Measurements from ENCODE around the gene GMIP. TPM values are rescaled to one million over a fixed set of nuclear protein-coding genes. Genes with fewer than 3 reads are reported as not detected.

Gene GMIP
- total RNA-seq, 4 donors from 2014 or later, result 5.6 to 10.8 (median 8.2) TPM

DNA sequence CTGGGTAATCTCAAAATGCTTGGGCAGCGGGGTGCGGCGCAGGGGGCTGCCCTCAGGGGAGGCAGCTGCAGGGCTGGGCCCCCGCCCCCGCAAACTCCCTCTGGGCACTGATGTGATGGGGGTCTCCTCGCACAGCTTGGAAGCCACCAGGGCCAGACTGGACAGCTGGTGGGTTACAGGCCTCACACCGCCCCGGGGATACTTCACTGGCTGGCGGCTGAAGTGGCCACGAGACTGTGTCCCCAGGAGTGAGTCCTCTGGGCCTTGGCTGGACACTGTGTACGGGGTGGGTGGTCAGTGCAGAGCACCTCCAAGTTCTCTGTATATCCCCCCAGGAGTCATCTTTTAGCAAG is 13.4 kb downstream of the GMIP start:
- H3K27me3 ChIP-seq, result peaks cover 0 to 4% of the 10 kb centered on the region in 2 donors
- intact Hi-C loops (cut with DNase I; ENCODE audit: low total_unique reads), result no loop called here
- TF ChIP-seq, protein P1, sequence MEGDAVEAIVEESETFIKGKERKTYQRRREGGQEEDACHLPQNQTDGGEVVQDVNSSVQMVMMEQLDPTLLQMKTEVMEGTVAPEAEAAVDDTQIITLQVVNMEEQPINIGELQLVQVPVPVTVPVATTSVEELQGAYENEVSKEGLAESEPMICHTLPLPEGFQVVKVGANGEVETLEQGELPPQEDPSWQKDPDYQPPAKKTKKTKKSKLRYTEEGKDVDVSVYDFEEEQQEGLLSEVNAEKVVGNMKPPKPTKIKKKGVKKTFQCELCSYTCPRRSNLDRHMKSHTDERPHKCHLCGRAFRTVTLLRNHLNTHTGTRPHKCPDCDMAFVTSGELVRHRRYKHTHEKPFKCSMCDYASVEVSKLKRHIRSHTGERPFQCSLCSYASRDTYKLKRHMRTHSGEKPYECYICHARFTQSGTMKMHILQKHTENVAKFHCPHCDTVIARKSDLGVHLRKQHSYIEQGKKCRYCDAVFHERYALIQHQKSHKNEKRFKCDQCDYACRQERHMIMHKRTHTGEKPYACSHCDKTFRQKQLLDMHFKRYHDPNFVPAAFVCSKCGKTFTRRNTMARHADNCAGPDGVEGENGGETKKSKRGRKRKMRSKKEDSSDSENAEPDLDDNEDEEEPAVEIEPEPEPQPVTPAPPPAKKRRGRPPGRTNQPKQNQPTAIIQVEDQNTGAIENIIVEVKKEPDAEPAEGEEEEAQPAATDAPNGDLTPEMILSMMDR (IDR thresholded peaks at IDR 0.05), result no peak
- TF ChIP-seq POLR2A (IDR thresholded peaks at IDR 0.05), result no peak
- H3K4me1 ChIP-seq, result peaks cover 0 to 6% of the 10 kb centered on the region in 2 donors
- DNase-seq, result no peak
- H3K27ac ChIP-seq, result no peak overlapping the region
- no peak overlapping the region for H3K4me3 ChIP-seq
- H3K9me3 ChIP-seq, result no peaks in the 10 kb centered on the region
- H3K36me3 ChIP-seq, result no peaks in the 10 kb centered on the region

DNA sequence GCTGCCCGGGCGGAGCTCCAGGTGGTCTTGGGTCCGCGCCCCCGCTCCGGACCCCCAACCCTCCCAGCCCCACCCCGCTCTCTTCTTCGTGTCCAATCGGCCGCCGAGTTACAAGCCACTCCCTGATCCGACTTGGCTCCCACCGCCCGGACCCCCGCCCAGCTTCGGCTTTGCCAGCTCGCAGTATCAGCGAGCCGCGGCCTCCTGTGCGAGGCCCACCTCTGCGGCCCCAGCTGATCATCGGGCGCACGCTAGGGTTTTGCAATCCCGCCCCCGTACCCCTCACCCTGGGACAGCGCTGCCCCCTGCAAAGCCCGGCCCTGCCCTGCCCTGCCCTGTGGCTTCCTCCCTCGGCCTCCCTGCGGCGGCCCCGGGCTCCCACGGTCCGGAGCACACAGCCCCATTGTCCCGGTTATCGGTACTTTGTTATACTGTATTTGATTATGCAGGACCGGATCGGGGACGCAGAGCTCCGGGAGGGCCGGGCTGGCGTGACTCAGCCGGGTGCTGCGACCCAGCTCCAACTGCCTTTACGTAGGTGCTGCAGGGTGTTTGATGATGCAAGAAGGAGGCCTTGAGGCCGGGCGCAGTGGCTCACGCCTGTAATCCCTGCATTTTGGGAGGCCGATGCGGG is 14.8 kb downstream of the GMIP start:
- Histone ChIP-seq H3K4me1 (peaks cover 0 to 6% of the 10 kb centered on the region in 2 donors), H3K27ac (no peak overlapping the region), H3K27me3 (peaks cover 0 to 4% of the 10 kb centered on the region in 2 donors), H3K4me3 (peak overlapping the region; percentile 2 to 46), H3K36me3 (no peaks in the 10 kb centered on the region), H3K9me3 (no peaks in the 10 kb centered on the region)
- intact Hi-C loops (cut with DNase I; ENCODE audit: low total_unique reads), result no loop called here
- TF ChIP-seq POLR2A (IDR thresholded peaks at IDR 0.05), result no peak
- TF ChIP-seq, protein P1 (IDR thresholded peaks at IDR 0.05), result no peak
- no peak for DNase-seq

DNA sequence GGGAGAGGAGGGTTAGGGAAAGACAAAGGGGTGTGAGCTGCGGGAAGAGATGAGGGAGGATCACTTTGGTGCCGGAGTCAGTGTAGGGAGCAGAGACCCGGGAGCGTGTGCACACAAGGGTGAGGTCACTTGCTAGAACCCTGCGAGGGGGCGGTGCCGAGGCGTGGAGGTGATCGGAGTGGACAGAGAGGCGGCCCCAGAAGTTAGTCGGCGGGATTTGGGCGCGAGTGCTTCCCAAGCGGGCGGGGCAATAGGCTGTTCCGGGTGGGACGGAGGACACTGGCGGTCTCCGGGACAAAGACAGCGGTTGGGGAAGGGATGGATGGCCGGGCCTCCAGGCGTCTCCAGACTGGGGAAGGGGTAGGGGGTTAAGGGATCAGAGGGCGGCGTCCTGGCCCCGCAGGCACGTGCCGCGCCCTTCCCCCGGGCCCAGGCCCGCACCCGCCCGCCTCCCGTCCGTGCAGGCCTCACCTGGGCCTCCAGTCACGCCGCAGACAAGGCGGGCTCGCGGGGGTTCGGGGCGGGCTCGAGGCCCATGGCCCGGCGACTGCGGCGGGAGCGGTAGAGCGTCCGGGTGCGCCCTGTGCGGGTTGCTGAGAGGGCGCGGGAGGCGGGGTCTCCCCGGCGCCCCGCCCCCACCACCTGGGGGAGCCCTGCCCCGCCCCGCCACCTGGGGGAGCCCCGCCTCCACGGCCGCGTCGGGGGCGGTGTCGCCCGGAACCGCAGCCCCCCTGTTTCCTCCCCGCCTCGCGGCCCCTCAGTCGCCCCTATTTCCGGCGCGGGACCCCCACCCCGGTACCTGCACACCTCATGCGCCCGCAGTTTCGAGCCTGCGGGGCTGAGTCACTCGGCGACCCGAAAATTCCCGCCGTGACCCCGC is 15.6 kb downstream of the GMIP start, which contains the start of gene LPAR2:
Gene LPAR2, minus strand, starts transcription at position 600 of the 880 bp plus-strand sequence. CDS start 945 bp downstream, outside the sequence.
- H3K27me3 ChIP-seq, result peaks cover 0 to 4% of the 10 kb centered on the region in 2 donors
- no peak for DNase-seq
- H3K27ac ChIP-seq, result no peak within 1 kb of the TSS
- H3K9me3 ChIP-seq, result no peaks in the 10 kb centered on the region
- TF ChIP-seq, protein P1 (IDR thresholded peaks at IDR 0.05), result no peak
- no peak for TF ChIP-seq POLR2A (IDR thresholded peaks at IDR 0.05)
- intact Hi-C loops (cut with DNase I; ENCODE audit: low total_unique reads), result no loop called here
- peaks cover 0 to 6% of the 10 kb centered on the region in 2 donors for H3K4me1 ChIP-seq
- peak within 1 kb of the TSS; percentile 2 to 46 for H3K4me3 ChIP-seq
- H3K36me3 ChIP-seq, result no peaks in the 10 kb centered on the region

DNA sequence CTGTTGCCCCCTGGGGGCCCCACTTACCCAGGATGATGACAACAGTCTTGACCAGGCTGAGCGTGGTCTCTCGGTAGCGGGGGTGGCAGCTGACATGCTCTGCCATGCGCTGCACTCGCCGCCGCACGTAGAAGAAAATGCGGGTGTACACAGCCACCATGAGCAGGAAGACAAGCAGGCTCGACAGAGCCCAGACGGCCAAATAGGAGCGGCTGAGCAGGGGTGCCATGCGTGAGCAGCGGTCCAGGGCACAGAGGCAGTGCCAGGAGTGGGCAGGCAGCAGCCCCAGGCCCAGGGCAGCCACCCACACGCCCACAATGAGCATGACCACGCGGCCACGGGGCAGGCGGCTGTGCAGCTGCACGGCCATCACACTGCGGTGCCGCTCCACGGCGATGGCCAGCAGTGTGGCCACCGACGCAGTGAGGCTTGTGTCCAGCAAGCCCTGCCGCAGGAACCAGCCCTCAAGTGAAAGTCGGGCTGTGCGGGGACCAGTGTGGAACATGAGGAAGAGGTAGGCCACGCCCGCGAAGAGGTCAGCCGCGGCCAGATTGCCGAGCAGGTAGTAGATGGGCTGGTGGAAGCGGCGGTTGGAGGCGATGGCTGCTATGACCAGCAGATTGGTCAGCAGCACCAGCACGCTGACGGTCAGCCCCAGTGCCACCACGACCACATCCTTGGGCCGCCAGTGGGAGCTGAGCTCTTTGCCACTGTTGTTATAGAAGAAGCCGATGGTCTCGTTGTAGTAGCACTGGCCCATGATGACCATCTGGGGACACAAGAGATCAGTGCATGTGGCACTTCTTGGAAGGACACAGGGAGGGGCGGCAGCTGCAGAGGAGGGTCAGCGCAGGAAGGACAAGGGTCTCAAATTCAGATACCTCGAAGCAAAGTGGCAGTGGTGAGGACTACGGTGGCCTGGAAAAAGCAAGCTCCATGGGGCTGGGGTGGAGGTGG is 16.7 kb downstream of the GMIP start:
- Histone ChIP-seq H3K27me3 (peaks cover 0 to 4% of the 10 kb centered on the region in 2 donors), H3K9me3 (no peaks in the 10 kb centered on the region), H3K36me3 (no peaks in the 10 kb centered on the region), H3K27ac (no peak overlapping the region), H3K4me1 (peaks cover 0 to 6% of the 10 kb centered on the region in 2 donors), H3K4me3 (no peak overlapping the region)
- TF ChIP-seq, protein P1 (IDR thresholded peaks at IDR 0.05), result no peak
- TF ChIP-seq POLR2A (IDR thresholded peaks at IDR 0.05), result no peak
- no peak for DNase-seq
- intact Hi-C loops (cut with DNase I; ENCODE audit: low total_unique reads), result no loop called here

Measured in uterus (tissue), 4 donors.